Muscle layer of duodenum (tissue), 2 donors: ENCODE results near the gene KLHL25.

Experiments
- H3K27ac ChIP-seq: one replicate; pipeline ENCODE4 v1.7.0; 2013; ENCODE audit warnings: mild to moderate bottlenecking, low read length
- H3K27me3 ChIP-seq: one replicate; pipeline ENCODE4 v1.7.0; 2013; ENCODE audit warnings: low read depth, mild to moderate bottlenecking, control low read depth, low read length
- H3K36me3 ChIP-seq, 2 donors: one replicate each; pipeline ENCODE4 v1.7.0; 2013; ENCODE audit warnings: low read length in 2 of 2, control low read depth in 1 of 2, mild to moderate bottlenecking in 1 of 2; ENCODE audit not compliant: insufficient read depth in 2 of 2, control insufficient read depth in 1 of 2
- H3K4me1 ChIP-seq, 2 donors: one replicate each; pipeline ENCODE4 v1.7.0; 2013; ENCODE audit warnings: low read length in 2 of 2, mild to moderate bottlenecking in 2 of 2, control low read depth in 1 of 2, moderate library complexity in 1 of 2; ENCODE audit not compliant: insufficient read depth in 2 of 2, control insufficient read depth in 1 of 2
- H3K4me3 ChIP-seq, 2 donors: one replicate each; pipeline ENCODE4 v1.7.0; 2013; ENCODE audit warnings: low read length in 2 of 2, low read depth in 1 of 2, mild to moderate bottlenecking in 1 of 2
- H3K9me3 ChIP-seq, 2 donors: one replicate each; pipeline ENCODE4 v1.7.0; 2013; ENCODE audit warnings: low read length in 2 of 2, control low read depth in 1 of 2, mild to moderate bottlenecking in 1 of 2; ENCODE audit not compliant: control insufficient read depth in 1 of 2
- donor health status: healthy.

KLHL25 gene

GRCh38 chr15:85718271-85718971, 76.3 kb downstream of the KLHL25 start:
- no peak overlapping the region for H3K27ac ChIP-seq
- no peaks in the 10 kb centered on the region for H3K27me3 ChIP-seq
- peaks cover 77 to 78% of the 10 kb centered on the region in 2 donors for H3K36me3 ChIP-seq
- no peaks in the 10 kb centered on the region for H3K4me1 ChIP-seq
- no peak overlapping the region for H3K4me3 ChIP-seq
- no peaks in the 10 kb centered on the region for H3K9me3 ChIP-seq

- Histone ChIP-seq H3K36me3 (peaks cover 70 to 73% of the 10 kb centered on the region in 2 donors), H3K4me3 (no peak overlapping the region), H3K27ac (no peak overlapping the region), H3K9me3 (no peaks in the 10 kb centered on the region), H3K4me1 (no peaks in the 10 kb centered on the region), H3K27me3 (no peaks in the 10 kb centered on the region)
Measured at GRCh38 chr15:85717212-85717611, 77.5 kb downstream of the KLHL25 start.

DNA sequence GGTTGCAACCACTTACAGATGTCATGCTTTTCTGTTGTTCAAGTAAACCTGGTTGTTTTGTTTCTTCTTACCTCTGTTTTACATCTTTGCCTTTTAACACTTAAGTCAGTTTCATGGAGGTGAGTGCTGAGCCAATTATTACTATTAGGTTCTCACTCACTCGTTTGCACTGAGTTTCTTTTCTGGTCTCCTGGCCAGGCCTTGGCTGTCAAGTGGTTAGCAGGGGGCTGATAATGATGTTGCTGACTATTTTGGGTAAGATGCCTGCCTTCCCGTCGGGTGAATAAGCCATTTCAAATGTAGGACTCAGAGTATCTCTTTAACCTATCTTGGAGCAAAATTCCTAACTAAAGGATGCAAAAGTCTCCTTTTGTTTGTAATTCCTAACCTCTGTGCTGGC, 78.5 kb downstream of the KLHL25 start:
- no peaks in the 10 kb centered on the region for H3K27me3 ChIP-seq
- H3K4me3 ChIP-seq: no peak overlapping the region
- no peak overlapping the region for H3K27ac ChIP-seq
- H3K4me1 ChIP-seq: no peaks in the 10 kb centered on the region
- peaks cover 65 to 71% of the 10 kb centered on the region in 2 donors for H3K36me3 ChIP-seq
- no peaks in the 10 kb centered on the region for H3K9me3 ChIP-seq

DNA sequence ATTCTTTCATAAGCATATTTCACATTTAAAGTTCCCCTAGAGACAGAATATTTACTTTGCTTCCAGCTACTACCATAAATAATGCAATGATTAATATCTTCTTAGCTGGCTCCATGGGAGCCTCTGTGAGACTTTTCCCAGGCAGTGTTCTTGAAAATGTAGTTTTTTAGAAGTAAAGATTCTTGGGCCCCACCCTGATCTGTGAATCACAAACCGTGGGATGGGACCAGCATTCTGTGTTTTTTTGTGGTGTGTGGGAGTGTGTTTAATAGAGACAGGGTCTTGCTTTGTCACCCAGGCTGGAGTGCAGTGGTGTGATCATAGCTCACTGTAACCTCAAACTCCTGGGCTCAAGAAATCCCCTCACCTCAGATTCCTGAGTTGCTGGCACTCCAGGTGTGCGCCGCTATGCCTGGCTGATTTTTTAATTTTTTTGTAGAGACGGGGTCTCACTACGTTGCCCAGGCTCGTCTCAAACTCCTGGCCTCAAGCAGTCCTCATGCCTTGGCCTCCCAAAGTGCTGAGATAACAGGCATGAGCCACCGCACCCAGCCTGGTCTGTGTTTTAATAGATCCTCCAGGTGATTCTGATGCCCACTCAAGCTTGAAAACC, 83.0 kb downstream of the KLHL25 start:
- peaks cover 31 to 52% of the 10 kb centered on the region in 2 donors for H3K36me3 ChIP-seq
- no peak overlapping the region for H3K27ac ChIP-seq
- peaks cover 9 to 10% of the 10 kb centered on the region in 2 donors for H3K4me1 ChIP-seq

DNA sequence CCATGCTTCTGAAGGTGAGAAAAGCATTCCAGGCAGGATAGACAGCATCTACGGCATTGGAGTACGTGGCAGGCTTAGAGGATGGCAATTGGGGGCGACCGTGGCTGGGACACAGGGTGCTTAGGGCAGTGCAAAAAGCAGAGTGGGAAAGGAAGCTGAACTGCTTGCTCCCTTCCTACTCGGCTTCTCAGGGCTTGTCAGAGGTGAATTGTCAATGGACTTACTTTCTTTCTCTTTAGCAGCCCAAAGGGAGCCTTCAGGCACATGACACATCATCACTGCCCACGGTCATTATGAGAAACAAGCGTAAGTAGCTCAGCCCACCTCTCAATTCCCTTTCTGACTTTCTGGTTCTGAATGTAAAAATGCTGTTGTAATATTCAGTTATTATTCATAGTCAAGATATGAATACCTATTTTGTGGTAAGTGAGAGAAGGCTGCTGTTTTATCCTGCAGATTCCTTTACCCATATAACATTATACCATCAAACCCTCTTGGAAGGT, 84.3 kb downstream of the KLHL25 start:
- H3K9me3 ChIP-seq: no peaks in the 10 kb centered on the region
- peaks cover 20 to 45% of the 10 kb centered on the region in 2 donors for H3K36me3 ChIP-seq
- no peak overlapping the region for H3K4me3 ChIP-seq
- no peaks in the 10 kb centered on the region for H3K27me3 ChIP-seq
- no peak overlapping the region for H3K27ac ChIP-seq
- peaks cover 16 to 19% of the 10 kb centered on the region in 2 donors for H3K4me1 ChIP-seq

More for the DNA sequence above, 83.0 kb downstream of the KLHL25 start:
- Histone ChIP-seq H3K9me3 (no peaks in the 10 kb centered on the region), H3K4me3 (no peak overlapping the region), H3K27me3 (no peaks in the 10 kb centered on the region)
